ENCODE data around the gene GABPB1. TPM values are rescaled to one million over a fixed set of nuclear protein-coding genes. Genes with fewer than 3 reads are reported as not detected.

The GABPB1 gene
- total RNA-seq, 1 donor from 2014 or later: 6.0 TPM

DNA sequence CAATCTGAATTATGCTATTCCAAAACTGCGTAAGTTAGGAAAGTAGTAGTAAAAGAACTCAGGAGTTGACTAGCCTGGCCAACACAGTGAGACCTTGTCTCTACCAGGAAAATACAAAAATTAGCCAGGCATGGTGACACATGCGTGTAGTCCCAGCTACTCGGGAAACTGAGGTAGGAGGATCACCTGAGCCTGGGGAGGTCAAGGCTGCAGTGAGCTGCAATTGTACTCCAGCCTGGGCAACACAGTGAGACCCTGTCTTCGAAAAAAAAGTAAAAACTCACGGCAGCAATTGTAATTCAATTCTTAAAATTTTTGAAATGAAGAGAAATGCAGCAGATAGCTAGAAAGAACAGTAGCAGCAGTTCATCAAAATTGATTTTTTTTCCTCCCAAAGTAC lies 9.7 kb downstream of the GABPB1 start:
- no peak for DNase-seq (ENCODE audit: low spot score)
- ATAC-seq: no peak

DNA sequence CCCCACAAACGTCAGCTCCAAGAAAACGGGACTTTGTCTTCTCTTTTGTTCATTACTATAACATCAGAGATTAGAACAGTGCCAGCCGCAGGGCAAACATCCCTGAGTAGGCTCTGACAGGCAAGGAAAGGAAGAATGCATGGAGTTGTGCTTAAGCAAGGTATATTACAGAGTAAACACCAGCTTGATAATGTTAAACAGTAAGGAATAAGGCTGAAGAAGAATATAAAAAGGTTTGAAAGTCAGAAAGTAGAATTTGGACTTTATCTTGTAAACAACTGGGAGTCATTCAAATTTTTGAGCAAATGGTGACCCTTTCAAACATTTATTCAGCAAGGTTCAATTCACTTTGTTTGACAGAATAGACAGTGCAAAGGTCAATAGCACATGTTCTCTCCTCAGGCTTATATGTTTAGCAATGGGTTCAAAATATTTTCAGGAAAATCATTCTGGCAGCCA lies 11.0 kb downstream of the GABPB1 start:
- DNase-seq (ENCODE audit: low spot score): peak; percentile 53
- peak; percentile 85 for ATAC-seq

DNA sequence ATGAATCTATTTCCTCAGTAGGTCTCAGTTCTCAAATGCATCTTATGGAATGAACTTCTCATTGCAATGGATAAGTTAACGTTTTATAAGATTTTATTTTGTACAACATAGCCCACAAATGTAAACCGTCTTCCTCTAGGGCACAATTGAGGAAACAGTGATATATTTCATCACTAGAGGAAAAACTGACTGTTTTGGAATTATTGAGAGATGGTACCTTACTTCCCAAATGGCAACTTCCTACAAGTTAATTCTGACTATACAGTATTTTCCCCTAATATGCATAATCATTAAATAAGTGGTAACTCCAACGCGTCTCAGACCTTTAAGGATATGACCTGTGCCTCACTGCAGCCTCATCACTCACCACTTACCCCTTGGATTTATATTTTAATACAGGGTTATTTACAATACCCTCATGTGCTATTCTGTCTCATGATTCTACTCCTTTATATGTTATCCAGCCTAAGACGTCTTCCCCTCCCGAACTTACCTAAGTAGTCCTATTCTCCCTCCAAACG lies 13.3 kb downstream of the GABPB1 start:
- no peak for ATAC-seq
- DNase-seq (ENCODE audit: low spot score): no peak

DNA sequence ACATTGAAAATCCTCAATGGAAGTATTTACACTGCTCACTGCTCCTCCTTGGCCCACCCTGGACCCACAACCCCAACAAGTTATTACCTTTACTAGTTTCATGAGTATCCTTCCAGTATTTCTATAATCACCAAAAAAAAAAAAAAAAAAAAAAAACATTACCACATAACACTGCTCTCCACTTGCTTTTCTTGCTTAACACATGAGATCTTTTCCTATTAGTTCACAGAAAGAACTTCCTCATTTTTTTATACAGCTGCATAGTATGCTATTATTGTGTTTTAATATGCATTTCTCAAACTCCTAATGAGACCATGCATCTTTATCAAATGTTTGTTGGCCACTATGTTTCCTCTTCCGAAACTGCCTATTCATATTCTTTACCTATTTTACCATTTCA lies 14.6 kb downstream of the GABPB1 start:
- DNase-seq (ENCODE audit: low spot score): no peak
- no peak for ATAC-seq

DNA sequence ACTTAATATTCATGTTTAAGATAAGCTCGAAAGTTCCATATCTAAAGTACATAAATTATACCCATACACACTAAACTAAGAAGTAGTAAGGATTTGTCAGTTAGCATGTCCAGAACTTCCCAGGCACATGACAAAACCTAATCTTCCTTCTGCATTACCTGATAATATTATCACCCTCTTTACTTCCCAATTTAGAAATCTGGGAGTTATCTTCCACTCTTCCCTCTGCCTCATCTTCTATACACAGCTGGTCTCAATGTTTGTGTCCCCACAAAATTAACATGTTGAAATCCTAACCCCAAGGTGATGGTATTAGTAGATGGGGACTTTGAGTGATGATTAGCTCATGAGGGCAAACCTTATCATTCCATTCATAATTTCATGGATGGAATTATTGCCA lies 15.3 kb downstream of the GABPB1 start:
- no peak for ATAC-seq
- no peak for DNase-seq (ENCODE audit: low spot score)

DNA sequence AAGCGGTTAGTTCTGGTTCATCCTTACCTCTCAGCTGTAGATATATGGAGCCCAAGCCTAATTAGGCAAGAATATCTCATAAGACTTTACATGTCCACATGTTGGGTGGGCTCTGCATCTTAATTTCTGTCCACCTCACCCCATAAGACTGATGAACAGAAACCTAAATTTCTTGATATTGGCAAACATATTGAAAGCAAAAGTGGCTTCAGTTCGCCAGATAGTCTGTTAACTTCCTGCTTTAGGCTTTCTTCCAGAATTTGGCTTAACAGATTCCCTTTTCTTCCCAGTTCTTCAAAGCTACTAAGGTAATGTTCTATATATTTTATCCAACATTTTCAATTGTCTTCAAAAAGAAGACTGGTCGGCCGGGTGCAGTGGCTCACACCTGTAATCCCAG lies 19.7 kb downstream of the GABPB1 start:
- DNase-seq (ENCODE audit: low spot score) (no peak), ATAC-seq (no peak)

DNA sequence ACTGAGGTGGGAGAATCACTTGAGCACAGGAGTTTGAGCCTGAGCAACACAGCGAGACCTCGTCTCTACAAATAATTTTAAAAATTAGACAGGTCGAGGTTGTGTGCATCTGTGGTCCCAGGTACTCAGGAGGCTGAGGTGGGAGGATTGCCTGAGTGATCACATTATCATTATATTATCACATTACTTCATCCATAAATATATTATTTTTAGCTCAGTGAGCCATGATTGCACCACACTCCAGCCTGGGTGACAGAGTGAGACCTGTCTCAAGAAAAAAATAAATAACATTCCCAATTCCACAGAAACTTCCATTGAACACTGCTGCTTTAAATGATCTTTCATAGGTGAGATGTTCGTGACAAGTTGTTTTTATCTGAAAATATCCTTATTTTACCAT lies 21.8 kb downstream of the GABPB1 start:
- ATAC-seq: no peak
- DNase-seq (ENCODE audit: low spot score): no peak

DNA sequence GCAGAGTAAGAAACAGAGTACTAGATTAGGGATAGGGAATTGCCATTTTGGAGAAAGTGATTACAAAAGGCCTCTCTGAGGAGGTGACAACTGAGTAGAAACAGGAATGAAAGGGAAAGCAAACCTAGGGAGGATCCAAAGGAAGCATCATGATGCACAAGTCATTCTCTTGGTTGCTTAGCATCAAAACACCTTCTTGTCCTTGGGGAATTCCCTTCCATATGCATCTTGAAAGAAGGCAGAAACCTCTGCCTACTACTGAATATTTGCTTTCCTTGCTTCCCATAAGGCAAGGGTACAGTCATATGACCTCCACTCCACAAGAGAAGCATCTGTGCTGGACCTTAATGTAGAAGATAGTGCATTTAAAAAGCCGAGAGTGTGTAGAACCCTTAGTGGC lies 24.1 kb downstream of the GABPB1 start:
- DNase-seq (ENCODE audit: low spot score) (no peak), ATAC-seq (no peak)

DNA sequence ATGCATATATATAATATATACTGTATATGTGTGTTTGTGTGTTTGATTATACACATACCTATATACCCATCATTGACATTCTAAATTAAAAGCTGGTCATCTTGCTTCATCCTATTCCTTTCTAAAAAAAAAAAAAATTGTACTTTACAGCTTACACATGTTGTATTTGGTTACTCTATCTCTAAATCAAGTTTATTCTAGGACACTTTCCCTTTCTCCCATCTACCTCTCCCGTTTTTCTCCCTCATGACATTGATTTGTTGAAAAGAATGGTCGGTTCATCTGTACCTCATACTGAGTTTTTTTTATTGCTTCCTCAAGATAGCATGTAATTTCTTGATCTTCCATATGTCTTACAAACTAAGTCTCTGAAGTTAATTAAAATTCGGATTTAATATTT lies 26.9 kb downstream of the GABPB1 start:
- no peak for DNase-seq (ENCODE audit: low spot score)
- peak; percentile 57 for ATAC-seq

DNA sequence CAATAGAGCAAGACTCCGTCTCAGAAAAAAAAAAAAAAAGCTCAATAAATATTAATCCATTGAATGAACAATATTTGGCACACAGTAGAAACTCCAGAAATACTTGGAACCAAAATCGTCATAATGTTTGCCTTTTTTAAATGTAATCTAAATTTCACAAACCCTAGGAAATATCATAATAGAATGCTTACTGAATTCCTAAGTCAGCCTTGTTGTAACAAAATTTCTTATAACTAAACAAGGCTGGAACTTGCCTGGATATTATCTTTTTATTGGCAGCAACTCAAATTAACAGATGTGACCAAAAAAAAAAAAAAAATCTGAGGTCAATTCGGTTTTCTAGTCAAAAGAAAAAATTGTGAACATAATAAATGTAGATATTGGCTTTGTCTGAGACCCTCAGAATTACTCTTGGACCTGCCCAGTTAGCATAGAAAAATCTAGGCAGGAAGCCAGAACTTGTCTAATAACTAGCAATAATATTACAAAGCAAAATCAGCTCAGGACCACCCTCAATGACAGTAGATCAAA lies 33.3 kb downstream of the GABPB1 start:
- ATAC-seq (no peak), DNase-seq (ENCODE audit: low spot score) (no peak)

DNA sequence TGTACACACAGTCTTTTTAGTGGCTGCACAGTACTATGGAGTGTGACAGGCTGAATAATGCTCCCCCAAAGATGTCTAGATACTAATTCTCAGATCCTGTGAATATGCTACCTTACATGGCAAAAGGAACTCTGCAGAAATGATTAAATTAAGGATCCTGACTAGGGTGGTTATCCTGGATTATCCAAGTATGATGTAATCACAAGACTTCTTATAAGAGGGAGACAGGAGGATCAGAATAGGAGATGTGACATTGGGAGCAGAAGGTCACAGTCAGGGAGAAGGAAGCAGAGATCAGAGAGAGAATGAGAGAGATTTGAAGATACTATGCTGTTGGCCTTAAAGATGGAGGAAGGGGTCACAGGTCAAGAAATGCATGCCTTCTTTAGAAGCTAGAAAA lies 34.5 kb downstream of the GABPB1 start:
- ATAC-seq (no peak), DNase-seq (ENCODE audit: low spot score) (no peak)

DNA sequence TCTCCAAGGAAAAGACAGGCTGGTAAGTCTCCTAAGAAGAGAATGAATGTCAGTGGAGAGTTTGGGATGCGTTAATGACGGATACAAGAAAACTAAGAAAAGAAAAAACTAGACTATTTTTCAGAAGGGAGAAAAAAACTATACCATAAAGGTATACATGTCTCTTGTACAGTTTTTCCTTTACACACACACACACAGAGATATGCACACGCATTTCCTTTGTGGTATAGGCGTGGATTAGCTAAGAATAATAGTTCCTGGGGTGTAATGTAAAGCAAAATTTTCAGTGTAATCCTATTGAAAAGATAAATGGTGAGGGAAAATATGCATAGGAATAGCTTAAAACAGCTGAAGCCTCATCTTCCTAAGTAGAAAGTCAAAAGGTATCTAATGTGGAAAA lies 36.3 kb downstream of the GABPB1 start:
- DNase-seq (ENCODE audit: low spot score) (no peak), ATAC-seq (no peak)

DNA sequence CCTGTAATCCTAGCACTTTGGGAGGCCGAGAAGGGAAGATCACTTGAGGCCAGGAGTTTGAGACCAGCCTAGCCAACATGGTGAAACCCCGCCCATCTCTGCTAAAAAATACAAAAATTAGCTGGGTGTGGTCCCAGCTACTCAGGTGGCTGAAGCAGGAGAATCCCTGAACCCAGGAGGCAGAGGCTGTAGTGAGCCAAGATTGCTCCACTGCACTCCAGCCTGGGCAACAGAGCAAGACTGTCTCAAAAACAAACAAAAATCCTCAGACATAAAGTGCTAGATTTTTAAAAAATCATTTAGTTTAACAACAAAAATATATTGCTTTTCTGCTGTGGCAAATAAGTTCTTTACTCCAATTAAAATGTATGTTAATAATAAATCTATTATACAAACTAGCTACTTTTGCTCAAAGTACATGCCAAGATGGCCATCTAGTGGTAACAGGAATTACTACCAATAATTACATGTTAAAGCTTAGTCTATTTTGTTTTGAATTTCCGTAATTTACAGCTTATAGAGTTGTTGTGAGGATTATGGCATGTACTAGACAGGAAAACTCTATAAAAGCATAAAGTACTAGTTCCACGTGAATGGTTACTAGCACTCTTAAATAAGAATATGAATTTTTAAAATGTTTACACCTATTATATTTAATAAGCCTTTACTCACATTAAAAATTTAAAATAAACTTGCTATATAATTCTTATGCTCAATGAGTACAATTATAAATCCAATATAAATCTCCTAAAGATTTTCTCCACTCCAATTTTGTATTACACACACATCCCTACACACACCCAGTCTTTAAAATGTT lies 39.0 kb downstream of the GABPB1 start:
- ATAC-seq (peak; percentile 84), DNase-seq (ENCODE audit: low spot score) (no peak)

DNA sequence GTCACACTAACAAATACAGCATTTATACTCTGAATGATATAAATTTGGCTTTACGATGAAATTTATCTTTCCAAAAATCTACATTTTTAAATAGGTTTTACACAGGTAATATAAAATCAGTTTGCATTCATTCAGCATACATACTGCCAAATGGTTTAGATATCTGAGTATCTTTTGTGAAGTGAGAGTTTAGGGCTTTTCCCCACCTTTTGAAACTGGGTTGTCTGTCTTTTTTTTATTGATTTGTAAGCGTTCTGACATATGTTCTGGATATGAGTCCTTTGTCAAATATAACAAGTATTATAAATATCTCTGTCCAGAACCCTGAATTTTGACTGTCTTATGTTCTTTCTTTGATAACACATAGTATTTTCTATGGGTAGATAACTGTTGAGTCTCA lies 42.4 kb downstream of the GABPB1 start:
- ATAC-seq: no peak

DNA sequence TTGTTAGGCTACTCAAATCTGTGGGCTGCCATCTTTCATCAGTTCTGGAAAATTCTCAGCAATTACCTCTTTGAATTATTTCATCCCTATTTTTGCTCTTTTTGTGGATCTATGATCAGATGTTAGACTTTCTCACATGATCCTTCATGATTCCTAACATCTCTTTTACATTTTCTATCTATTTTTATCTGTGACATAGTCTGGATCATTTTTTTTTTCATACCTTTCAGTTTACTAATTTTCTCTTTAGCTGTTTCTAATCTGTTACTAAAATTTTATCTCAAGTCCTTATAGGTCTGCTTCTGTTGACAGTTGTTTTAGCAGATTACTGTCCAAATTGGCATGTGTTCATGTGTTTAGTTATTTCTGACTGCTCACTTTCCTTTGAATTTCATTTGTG lies 47.2 kb downstream of the GABPB1 start:
- no peak for ATAC-seq

More for the DNA sequence above, 42.4 kb downstream of the GABPB1 start:
- DNase-seq (ENCODE audit: low spot score): no peak

DNA sequence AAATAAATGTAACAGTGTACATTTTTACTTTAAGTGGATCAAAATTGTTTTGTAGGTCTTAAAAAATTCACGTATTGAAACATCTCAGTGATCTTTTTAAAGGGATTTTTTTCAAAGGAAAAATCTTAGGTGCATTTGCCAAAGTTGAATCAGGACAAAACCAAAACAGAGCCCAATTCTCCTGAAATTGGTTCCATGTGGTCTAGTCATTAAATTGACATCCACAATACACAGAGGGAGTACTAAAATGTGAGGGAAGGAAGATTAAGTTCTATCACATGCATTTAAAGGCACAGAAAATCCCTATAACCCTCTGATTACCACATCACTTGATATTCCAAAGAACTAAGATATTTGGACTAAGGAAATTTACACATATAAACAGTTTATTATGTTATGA lies 50.2 kb downstream of the GABPB1 start:
- ATAC-seq (no peak), DNase-seq (ENCODE audit: low spot score) (no peak)

More for the DNA sequence above, 47.2 kb downstream of the GABPB1 start:
- DNase-seq (ENCODE audit: low spot score): no peak

DNA sequence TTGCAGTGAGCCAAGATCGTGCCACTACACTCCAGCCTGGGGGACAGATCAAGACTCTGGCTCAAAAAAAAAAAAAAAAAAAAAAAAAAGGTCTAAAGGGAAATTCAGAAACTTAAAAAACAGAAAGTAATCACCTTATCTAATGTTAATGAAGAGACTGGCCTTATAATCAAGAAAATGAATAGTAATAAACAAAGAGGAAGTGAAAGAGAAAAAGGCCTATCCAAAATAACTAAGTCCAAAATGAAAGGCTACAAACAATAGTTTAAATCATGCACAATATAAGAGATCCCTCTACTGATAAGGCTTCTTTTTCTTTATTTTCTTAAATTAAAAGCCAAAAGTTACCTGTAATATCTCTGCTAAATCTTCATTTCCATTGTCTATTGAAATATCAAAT lies 52.4 kb downstream of the GABPB1 start:
- DNase-seq (ENCODE audit: low spot score) (no peak), ATAC-seq (no peak)

DNA sequence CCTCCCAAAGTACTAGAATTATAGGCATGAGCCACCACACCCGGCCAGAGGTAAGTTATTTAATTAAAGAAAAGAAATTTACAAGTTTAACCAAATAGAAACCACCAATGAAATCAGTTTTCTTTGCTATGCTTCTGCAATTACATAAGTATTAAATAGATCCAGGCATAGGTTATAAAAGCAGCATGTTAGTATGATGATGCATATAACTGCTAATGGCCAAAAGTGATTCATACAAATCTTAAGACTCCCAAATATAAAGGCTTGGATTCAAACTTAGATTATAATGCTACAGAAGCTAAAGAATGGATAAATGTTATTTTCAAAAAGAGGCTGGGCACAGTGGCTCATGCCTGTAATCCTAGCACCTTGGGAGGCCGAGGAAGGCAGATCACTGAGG lies 56.7 kb downstream of the GABPB1 start:
- no peak for DNase-seq (ENCODE audit: low spot score)
- no peak for ATAC-seq

DNA sequence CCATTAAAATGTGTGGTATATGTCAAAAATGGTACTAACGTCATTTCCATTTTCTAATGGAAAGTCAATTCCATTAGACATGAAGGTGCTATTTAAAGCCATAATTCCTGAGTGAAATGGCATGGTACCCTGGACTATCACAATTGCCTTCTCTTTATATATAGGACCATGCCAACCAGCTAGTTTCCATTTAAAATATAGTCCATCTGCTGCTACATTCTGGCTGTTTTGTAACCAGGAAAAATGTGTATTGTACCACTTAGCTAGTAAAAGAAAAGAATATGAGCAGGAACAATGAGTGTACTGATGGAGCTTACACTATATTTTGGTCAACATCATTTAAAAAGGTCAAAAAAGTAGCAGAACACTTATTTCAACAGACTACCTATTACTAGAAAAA lies 59.0 kb downstream of the GABPB1 start:
- ATAC-seq (no peak), DNase-seq (ENCODE audit: low spot score) (no peak)

DNA sequence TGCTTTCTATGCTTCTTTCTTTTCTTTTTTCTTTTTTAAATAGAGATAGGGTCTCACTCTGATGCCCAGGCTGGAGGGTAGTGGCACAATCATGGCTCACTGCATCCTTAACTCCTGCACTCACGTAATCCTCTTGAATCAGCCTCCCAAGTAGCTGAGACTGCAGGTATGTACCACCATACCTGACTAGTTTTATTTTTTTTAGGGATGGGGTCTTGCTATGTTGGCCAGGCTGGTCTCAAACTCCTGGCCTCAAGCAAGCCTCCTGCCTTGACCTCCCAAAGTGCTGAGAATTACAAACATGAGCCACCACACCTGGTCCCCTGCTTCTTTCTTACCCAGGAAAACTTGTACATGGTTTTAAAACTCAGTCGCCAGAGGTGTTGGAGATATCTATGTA lies 65.2 kb downstream of the GABPB1 start:
- ATAC-seq (no peak), DNase-seq (ENCODE audit: low spot score) (no peak)

DNA sequence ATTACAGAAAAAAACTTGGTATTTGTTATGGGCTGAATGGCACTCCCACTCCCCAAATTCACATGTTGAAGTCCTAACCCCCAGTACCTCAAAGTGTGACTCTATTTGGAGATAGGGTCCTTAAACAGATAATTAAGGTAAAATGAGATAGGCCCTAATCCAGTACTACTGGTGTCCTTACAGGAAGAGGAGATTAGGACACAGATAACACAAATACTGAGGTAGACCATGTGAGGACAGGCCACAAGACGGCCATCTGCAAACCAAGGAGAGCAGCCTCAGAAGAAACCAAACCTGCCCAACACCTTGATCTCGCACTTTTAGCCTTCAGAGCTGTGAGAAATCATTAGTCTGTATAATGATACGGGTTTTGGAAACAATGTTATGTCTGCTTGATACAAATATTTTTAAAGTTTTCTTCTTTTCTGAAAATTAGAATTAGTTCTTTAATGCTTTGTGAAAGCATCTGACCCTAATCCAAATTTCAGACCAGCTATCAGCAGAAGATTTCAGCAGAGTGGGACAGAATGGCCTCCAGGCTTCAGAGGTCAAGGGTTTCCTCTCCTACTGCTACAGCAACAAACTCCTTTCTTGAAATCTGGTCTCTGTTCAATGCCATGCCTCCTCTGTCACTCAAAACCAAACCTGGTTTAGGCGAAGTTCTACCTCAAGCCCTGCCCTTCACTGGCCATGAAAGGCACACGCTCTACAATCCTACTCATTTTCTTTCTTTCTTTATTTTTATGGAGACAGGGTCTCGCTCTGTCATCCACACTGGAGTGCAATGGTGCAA lies 67.5 kb downstream of the GABPB1 start:
- DNase-seq (ENCODE audit: low spot score) (no peak), ATAC-seq (no peak)

DNA sequence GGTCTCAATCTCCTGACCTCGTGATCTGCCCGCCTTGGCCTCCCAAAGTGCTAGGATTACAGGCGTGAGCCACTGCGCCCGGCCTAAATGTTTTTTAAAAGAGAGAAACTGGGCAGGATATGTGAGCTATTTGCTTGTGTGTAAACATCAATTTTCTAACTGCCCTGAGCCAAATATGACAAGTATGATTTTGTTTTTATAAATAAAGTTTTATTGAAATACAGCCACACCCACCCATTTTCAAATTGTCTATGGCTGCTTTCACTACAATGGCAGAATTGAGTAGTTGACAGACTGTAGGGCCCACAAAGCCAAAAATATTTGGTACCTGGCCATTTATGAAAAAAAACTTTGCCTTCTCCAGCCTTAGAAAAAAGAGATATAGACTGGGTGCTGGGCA lies 73.6 kb downstream of the GABPB1 start:
- no peak for ATAC-seq
- no peak for DNase-seq (ENCODE audit: low spot score)

Data from left lobe of liver (tissue), 2 donors.